Neural cell (in vitro differentiated cells): ENCODE measurements around the gene IFI30. TPM values are rescaled to one million over a fixed set of nuclear protein-coding genes. Genes with fewer than 3 reads are reported as not detected.

Experiments
- H2AFZ ChIP-seq: fragments of 200-600, 300-800 bp; sonication (generic), shearing (Covaris generic); 2 replicates; pipeline ENCODE4 v1.6.0; 2014; ENCODE audit warnings: low read depth, mild to moderate bottlenecking, antibody characterized with exemption, low read length, moderate library complexity
- H3F3A ChIP-seq: fragments of 200-600 bp; shearing (Covaris generic); 2 replicates; pipeline ENCODE4 v1.6.1; 2016; ENCODE audit warnings: mild to moderate bottlenecking, moderate library complexity, mixed read lengths, antibody characterized with exemption, low read length; ENCODE audit not compliant: insufficient read depth, poor library complexity, severe bottlenecking
- H3K27ac ChIP-seq: fragments of 200-600, 300-800 bp; sonication (generic), shearing (Covaris generic); 2 replicates; pipeline ENCODE4 v1.5.1; 2014; ENCODE audit warnings: mild to moderate bottlenecking, low read length, moderate library complexity
- H3K27me3 ChIP-seq: fragments of 300-800, 200-600 bp; sonication (generic), shearing (Covaris generic); 2 replicates; pipeline ENCODE4 v1.6.0; 2014; ENCODE audit warnings: mild to moderate bottlenecking, low read depth, low read length, moderate library complexity; ENCODE audit not compliant: insufficient read depth
- H3K36me3 ChIP-seq: fragments of 300-800, 200-600 bp; sonication (generic), shearing (Covaris generic); 2 replicates; pipeline ENCODE4 v1.5.1; 2014; ENCODE audit warnings: mild to moderate bottlenecking, antibody characterized with exemption, low read length, moderate library complexity; ENCODE audit not compliant: insufficient read depth
- H3K4me2 ChIP-seq: fragments of 300-800, 200-600 bp; sonication (generic), shearing (Covaris generic); 2 replicates; pipeline ENCODE4 v1.6.0; 2014; ENCODE audit warnings: mild to moderate bottlenecking, low read length
- H3K4me3 ChIP-seq: fragments of 300-800, 200-600 bp; sonication (generic), shearing (Covaris generic); 2 replicates; pipeline ENCODE4 v1.5.1; 2014; ENCODE audit warnings: mild to moderate bottlenecking, low read length, moderate library complexity
- H3K79me2 ChIP-seq: fragments of 200-600 bp; shearing (Covaris generic); replicated peaks from 2 replicates; pipeline ENCODE4 v1.6.0; 2014; ENCODE audit warnings: mild to moderate bottlenecking, low read length, moderate library complexity; ENCODE audit not compliant: insufficient read depth
- H3K9ac ChIP-seq: fragments of 300-800, 200-600 bp; sonication (generic), shearing (Covaris generic); 2 replicates; pipeline ENCODE4 v1.6.1; 2016; ENCODE audit warnings: mild to moderate bottlenecking, low read length, mixed read lengths
- H3K9me2 ChIP-seq: fragments of 200-600 bp; shearing (Covaris generic); 2 replicates; pipeline ENCODE4 v1.6.1; 2016; ENCODE audit warnings: mild to moderate bottlenecking, low read length, mixed read lengths; ENCODE audit not compliant: insufficient read depth
- H3K9me3 ChIP-seq: fragments of 200-600, 300-800 bp; sonication (generic), shearing (Covaris generic); 2 replicates; pipeline ENCODE4 v1.6.1; 2016; ENCODE audit warnings: mild to moderate bottlenecking, mixed run types, low read length, moderate library complexity, mixed read lengths
- H4K20me1 ChIP-seq: fragments of 200-600 bp; shearing (Covaris generic); 2 replicates; pipeline ENCODE4 v1.6.1; 2016; ENCODE audit warnings: mild to moderate bottlenecking, mixed run types; ENCODE audit not compliant: insufficient read depth
- CTCF ChIP-seq: fragments of 450-650 bp; IDR thresholded peaks from 2 replicates; pipeline ENCODE4 v1.5.1; 2014; ENCODE audit warnings: antibody characterized with exemption, mild to moderate bottlenecking, moderate library complexity; ENCODE audit not compliant: poor library complexity, severe bottlenecking
- EP300 ChIP-seq: fragments of 450-650 bp; conservative IDR thresholded peaks from 2 replicates; pipeline ENCODE4 v1.6.1; 2014; ENCODE audit warnings: antibody characterized with exemption, mild to moderate bottlenecking, moderate library complexity; ENCODE audit not compliant: poor library complexity, severe bottlenecking
- EZH2 ChIP-seq: fragments of 200-600, 300-800 bp; shearing (Covaris generic), sonication (generic); IDR thresholded peaks from 2 replicates; pipeline ENCODE4 v1.6.1; 2014; ENCODE audit warnings: antibody characterized with exemption, low read length, borderline replicate concordance, mild to moderate bottlenecking; ENCODE audit not compliant: insufficient read depth, poor library complexity, severe bottlenecking
- MXI1 ChIP-seq: fragments of 450-650 bp; conservative IDR thresholded peaks from 2 replicates; pipeline ENCODE4 v1.6.1; 2014; ENCODE audit warnings: antibody characterized with exemption, mild to moderate bottlenecking; ENCODE audit not compliant: poor library complexity, severe bottlenecking
- POLR2AphosphoS5 ChIP-seq: IDR thresholded peaks from 2 replicates; pipeline ENCODE4 v1.6.1; 2012
- RAD21 ChIP-seq: fragments of 450-650 bp; conservative IDR thresholded peaks from 2 replicates; pipeline ENCODE4 v1.6.1; 2014; ENCODE audit warnings: antibody characterized with exemption, mild to moderate bottlenecking, moderate library complexity
- REST ChIP-seq: IDR thresholded peaks from 2 replicates; pipeline ENCODE4 v1.6.1; 2012; ENCODE audit warnings: borderline replicate concordance
- SMC3 ChIP-seq: fragments of 450-650 bp; conservative IDR thresholded peaks from 2 replicates; pipeline ENCODE4 v1.6.1; 2014; ENCODE audit warnings: antibody characterized with exemption, mild to moderate bottlenecking, moderate library complexity; ENCODE audit not compliant: poor library complexity
- TAF1 ChIP-seq: IDR thresholded peaks from 2 replicates; pipeline ENCODE4 v1.6.1; 2012; ENCODE audit warnings: low read depth
- polyA plus RNA-seq: library from polyadenylated mRNA; depleted of rRNA; stranded (reverse); fragments of >200 nt; gene quantifications from 2 replicates; pipeline ENCODE4 v1.2.3, GENCODE V29; 2014

The IFI30 gene
- polyA plus RNA-seq, 1 donor from 2014 or later = 0.82 TPM

- no peak for TF ChIP-seq CTCF
- no peak for TF ChIP-seq TAF1
- no peak for TF ChIP-seq MXI1
- TF ChIP-seq EP300 = no peak
- no peak for TF ChIP-seq EZH2
- no peak for TF ChIP-seq REST
- TF ChIP-seq RAD21 = no peak
- no peak for TF ChIP-seq POLR2AphosphoS5
- no peak for TF ChIP-seq SMC3
- Histone ChIP-seq H3K36me3 (no peaks in the 10 kb centered on the region), H2AFZ (no peak overlapping the region), H3K4me3 (no peak overlapping the region), H3K9me2 (no peaks in the 10 kb centered on the region), H3K27me3 (no peaks in the 10 kb centered on the region), H3K79me2 (no peaks in the 10 kb centered on the region), H3F3A (no peaks in the 10 kb centered on the region), H3K4me2 (no peak overlapping the region), H3K9ac (no peak overlapping the region), H3K27ac (no peak overlapping the region), H3K9me3 (no peaks in the 10 kb centered on the region), H4K20me1 (no peaks in the 10 kb centered on the region)
Observed at GRCh38 chr19:18211683-18212082, 38.1 kb downstream of the IFI30 start.

GRCh38 chr19:18214779-18215433, 41.3 kb downstream of the IFI30 start:
- no peaks in the 10 kb centered on the region for H3F3A ChIP-seq
- no peak overlapping the region for H3K9ac ChIP-seq
- no peaks in the 10 kb centered on the region for H3K9me2 ChIP-seq
- TF ChIP-seq POLR2AphosphoS5 = no peak
- TF ChIP-seq EZH2 = no peak
- no peak for TF ChIP-seq CTCF
- TF ChIP-seq SMC3 = no peak
- TF ChIP-seq TAF1 = no peak
- no peak for TF ChIP-seq EP300
- TF ChIP-seq RAD21 = no peak
- no peak for TF ChIP-seq MXI1
- no peak for TF ChIP-seq REST
- H2AFZ ChIP-seq = no peak overlapping the region
- H3K9me3 ChIP-seq = no peaks in the 10 kb centered on the region
- H3K79me2 ChIP-seq = no peaks in the 10 kb centered on the region
- H3K36me3 ChIP-seq = no peaks in the 10 kb centered on the region
- H3K27me3 ChIP-seq = no peaks in the 10 kb centered on the region
- no peak overlapping the region for H3K4me2 ChIP-seq
- no peak overlapping the region for H3K27ac ChIP-seq
- H3K4me3 ChIP-seq = no peak overlapping the region
- no peaks in the 10 kb centered on the region for H4K20me1 ChIP-seq
